HUES48 (cell line): ENCODE data around the gene RPGRIP1L.

Source experiments
- H3K27ac ChIP-seq: one replicate; pipeline ENCODE4 v1.7.0; 2013; ENCODE audit warnings: low read depth, low read length, inconsistent platforms
- H3K27me3 ChIP-seq: 2 replicates; pipeline ENCODE4 v1.6.1; 2013; ENCODE audit warnings: mild to moderate bottlenecking, low read length; ENCODE audit not compliant: control insufficient read depth, insufficient read depth
- H3K36me3 ChIP-seq: 2 replicates; pipeline ENCODE4 v1.6.1; 2013; ENCODE audit warnings: low read length; ENCODE audit not compliant: control insufficient read depth, insufficient read depth
- H3K4me1 ChIP-seq: 2 replicates; pipeline ENCODE4 v1.6.1; 2013; ENCODE audit warnings: mild to moderate bottlenecking, low read length; ENCODE audit not compliant: control insufficient read depth, insufficient read depth
- H3K4me3 ChIP-seq: 2 replicates; pipeline ENCODE4 v1.5.1; 2013; ENCODE audit warnings: mild to moderate bottlenecking, low read depth, low read length
- H3K9ac ChIP-seq: 2 replicates; pipeline ENCODE4 v1.6.1; 2013; ENCODE audit warnings: mild to moderate bottlenecking, low read depth, low read length, moderate library complexity
- H3K9me3 ChIP-seq: 2 replicates; pipeline ENCODE4 v1.6.1; 2013; ENCODE audit warnings: low read length; ENCODE audit not compliant: control insufficient read depth, insufficient read depth

Gene RPGRIP1L

GRCh38 chr16:53651357-53651756 lies 52.3 kb downstream of the RPGRIP1L start:
- no peaks in the 10 kb centered on the region for H3K27me3 ChIP-seq
- H3K4me1 ChIP-seq: peaks cover 5% of the 10 kb centered on the region; the same call in 1 of the 2 replicates
- H3K4me3 ChIP-seq: no peak overlapping the region
- H3K36me3 ChIP-seq: peaks cover 3% of the 10 kb centered on the region; the same call in 1 of the 2 replicates
- no peaks in the 10 kb centered on the region for H3K9me3 ChIP-seq
- no peak overlapping the region for H3K27ac ChIP-seq
- no peak overlapping the region for H3K9ac ChIP-seq

GRCh38 chr16:53646506-53646905 lies 57.2 kb downstream of the RPGRIP1L start:
- H3K36me3 ChIP-seq: no peaks in the 10 kb centered on the region
- H3K27ac ChIP-seq: no peak overlapping the region
- H3K4me1 ChIP-seq: peaks cover 8% of the 10 kb centered on the region; the same call in 1 of the 2 replicates
- H3K9me3 ChIP-seq: no peaks in the 10 kb centered on the region
- no peak overlapping the region for H3K4me3 ChIP-seq
- H3K27me3 ChIP-seq: no peaks in the 10 kb centered on the region
- H3K9ac ChIP-seq: no peak overlapping the region

GRCh38 chr16:53643474-53643873 lies 60.2 kb downstream of the RPGRIP1L start:
- H3K36me3 ChIP-seq: no peaks in the 10 kb centered on the region
- H3K9me3 ChIP-seq: no peaks in the 10 kb centered on the region
- peaks cover 12% of the 10 kb centered on the region; the same call in 1 of the 2 replicates for H3K4me1 ChIP-seq
- H3K4me3 ChIP-seq: no peak overlapping the region
- H3K9ac ChIP-seq: no peak overlapping the region
- H3K27ac ChIP-seq: no peak overlapping the region
- no peaks in the 10 kb centered on the region for H3K27me3 ChIP-seq

- no peaks in the 10 kb centered on the region for H3K27me3 ChIP-seq
- H3K9ac ChIP-seq: no peak overlapping the region
- H3K36me3 ChIP-seq: 0 out of 2 replicates have a peak, but pooled peaks cover 2% of the 10 kb centered on the region
- no peaks in the 10 kb centered on the region for H3K9me3 ChIP-seq
- H3K27ac ChIP-seq: no peak overlapping the region
- H3K4me1 ChIP-seq: peaks cover 12% of the 10 kb centered on the region; the same call in 1 of the 2 replicates
- no peak overlapping the region for H3K4me3 ChIP-seq
Observed at GRCh38 chr16:53642094-53642493, 61.6 kb downstream of the RPGRIP1L start.

GRCh38 chr16:53636978-53637377 lies 66.7 kb downstream of the RPGRIP1L start:
- Histone ChIP-seq H3K4me1 (peaks cover 6% of the 10 kb centered on the region; the same call in 1 of the 2 replicates), H3K27me3 (no peaks in the 10 kb centered on the region), H3K27ac (no peak overlapping the region), H3K36me3 (peaks cover 8% of the 10 kb centered on the region; the same call in 1 of the 2 replicates), H3K9me3 (no peaks in the 10 kb centered on the region), H3K9ac (no peak overlapping the region), H3K4me3 (no peak overlapping the region)

- Histone ChIP-seq H3K4me1 (no peaks in the 10 kb centered on the region), H3K9ac (no peak overlapping the region), H3K27me3 (no peaks in the 10 kb centered on the region), H3K36me3 (peaks cover 8% of the 10 kb centered on the region; the same call in 1 of the 2 replicates), H3K27ac (no peak overlapping the region), H3K9me3 (no peaks in the 10 kb centered on the region), H3K4me3 (no peak overlapping the region)
Observed at GRCh38 chr16:53632526-53632925, 71.1 kb downstream of the RPGRIP1L start.

GRCh38 chr16:53631236-53632025 lies 72.2 kb downstream of the RPGRIP1L start:
- Histone ChIP-seq H3K4me1 (no peaks in the 10 kb centered on the region), H3K27me3 (no peaks in the 10 kb centered on the region), H3K9ac (no peak overlapping the region), H3K4me3 (no peak overlapping the region), H3K9me3 (no peaks in the 10 kb centered on the region), H3K27ac (no peak overlapping the region), H3K36me3 (peaks cover 6% of the 10 kb centered on the region; the same call in 1 of the 2 replicates)

- Histone ChIP-seq H3K9ac (no peak overlapping the region), H3K27ac (no peak overlapping the region), H3K4me1 (no peaks in the 10 kb centered on the region), H3K36me3 (no peaks in the 10 kb centered on the region), H3K4me3 (no peak overlapping the region), H3K9me3 (no peaks in the 10 kb centered on the region), H3K27me3 (no peaks in the 10 kb centered on the region)
Observed at GRCh38 chr16:53629607-53630312, 73.9 kb downstream of the RPGRIP1L start.

- Histone ChIP-seq H3K4me1 (no peaks in the 10 kb centered on the region), H3K9me3 (no peaks in the 10 kb centered on the region), H3K27ac (no peak overlapping the region), H3K4me3 (no peak overlapping the region), H3K9ac (no peak overlapping the region), H3K27me3 (no peaks in the 10 kb centered on the region), H3K36me3 (no peaks in the 10 kb centered on the region)
Observed at GRCh38 chr16:53629151-53629550, 74.5 kb downstream of the RPGRIP1L start.

GRCh38 chr16:53626811-53627210 lies 76.8 kb downstream of the RPGRIP1L start:
- no peak overlapping the region for H3K9ac ChIP-seq
- H3K9me3 ChIP-seq: no peaks in the 10 kb centered on the region
- H3K4me1 ChIP-seq: no peaks in the 10 kb centered on the region
- H3K4me3 ChIP-seq: no peak overlapping the region
- no peaks in the 10 kb centered on the region for H3K36me3 ChIP-seq
- no peaks in the 10 kb centered on the region for H3K27me3 ChIP-seq
- no peak overlapping the region for H3K27ac ChIP-seq

GRCh38 chr16:53626161-53626560 lies 77.5 kb downstream of the RPGRIP1L start:
- no peaks in the 10 kb centered on the region for H3K36me3 ChIP-seq
- no peaks in the 10 kb centered on the region for H3K27me3 ChIP-seq
- no peaks in the 10 kb centered on the region for H3K9me3 ChIP-seq
- H3K27ac ChIP-seq: no peak overlapping the region
- H3K9ac ChIP-seq: no peak overlapping the region
- no peaks in the 10 kb centered on the region for H3K4me1 ChIP-seq
- H3K4me3 ChIP-seq: no peak overlapping the region
